ENCODE measurements around the gene UBE2K.
A peak's percentile ranks its signal among the peaks of the same experiment; 100 is the strongest.

GRCh38 chr4:39658756-39659155, 39.2 kb upstream of the UBE2K start:
- TF ChIP-seq ASH2L (IDR thresholded peaks at IDR 0.05; ENCODE audit: borderline replicate concordance, low read depth) (no peak), ZNF622 (IDR thresholded peaks at IDR 0.05) (no peak), CBFB (IDR thresholded peaks at IDR 0.05; ENCODE audit: low read depth) (no peak)
- TF ChIP-seq, protein P1, sequence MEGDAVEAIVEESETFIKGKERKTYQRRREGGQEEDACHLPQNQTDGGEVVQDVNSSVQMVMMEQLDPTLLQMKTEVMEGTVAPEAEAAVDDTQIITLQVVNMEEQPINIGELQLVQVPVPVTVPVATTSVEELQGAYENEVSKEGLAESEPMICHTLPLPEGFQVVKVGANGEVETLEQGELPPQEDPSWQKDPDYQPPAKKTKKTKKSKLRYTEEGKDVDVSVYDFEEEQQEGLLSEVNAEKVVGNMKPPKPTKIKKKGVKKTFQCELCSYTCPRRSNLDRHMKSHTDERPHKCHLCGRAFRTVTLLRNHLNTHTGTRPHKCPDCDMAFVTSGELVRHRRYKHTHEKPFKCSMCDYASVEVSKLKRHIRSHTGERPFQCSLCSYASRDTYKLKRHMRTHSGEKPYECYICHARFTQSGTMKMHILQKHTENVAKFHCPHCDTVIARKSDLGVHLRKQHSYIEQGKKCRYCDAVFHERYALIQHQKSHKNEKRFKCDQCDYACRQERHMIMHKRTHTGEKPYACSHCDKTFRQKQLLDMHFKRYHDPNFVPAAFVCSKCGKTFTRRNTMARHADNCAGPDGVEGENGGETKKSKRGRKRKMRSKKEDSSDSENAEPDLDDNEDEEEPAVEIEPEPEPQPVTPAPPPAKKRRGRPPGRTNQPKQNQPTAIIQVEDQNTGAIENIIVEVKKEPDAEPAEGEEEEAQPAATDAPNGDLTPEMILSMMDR (IDR thresholded peaks at IDR 0.05 in 2 of 3, conservative IDR thresholded peaks at IDR 0.05 in 1 of 3; ENCODE audit: control insufficient read depth in 2 of 3, extremely low read depth in 1 of 3, insufficient read depth in 1 of 3, low read depth in 3 of 3, low read length in 3 of 3), result peak in 2 of 3 experiments; percentile 28 to 37; a peak in 2 of 6 replicates
